Uterus (tissue), 4 donors: Measurements from ENCODE around the gene DTNA. TPM values are rescaled to one million over a fixed set of nuclear protein-coding genes. Genes with fewer than 3 reads are reported as not detected.

ENCODE experiments used
- DNase-seq, 2 donors: peaks; one replicate each; pipeline ENCODE4 v3.0.0-alpha.2; 2019 to 2020
- H3K27ac ChIP-seq, 2 donors: fragments of 200-600 bp; sonication (generic); 1 replicate in 1 of 2; 2 replicates in 1 of 2; pipeline ENCODE4 v1.5.1; 2016 to 2018
- H3K27me3 ChIP-seq, 2 donors: fragments of 200-600 bp; sonication (generic); one replicate each; pipeline ENCODE4 v1.5.1; 2018 to 2019; ENCODE audit warnings: control low read depth in 1 of 2
- H3K36me3 ChIP-seq, 2 donors: fragments of 200-600 bp; sonication (generic); one replicate each; pipeline ENCODE4 v1.5.1; 2019; ENCODE audit warnings: control low read depth in 1 of 2
- H3K4me1 ChIP-seq, 2 donors: fragments of 200-600 bp; sonication (generic); one replicate each; pipeline ENCODE4 v1.5.1; 2018 to 2019; ENCODE audit warnings: control low read depth in 1 of 2
- H3K4me3 ChIP-seq, 2 donors: fragments of 200-600 bp; sonication (generic); 1 replicate in 1 of 2; 2 replicates in 1 of 2; pipeline ENCODE4 v1.5.1; 2018 to 2019; ENCODE audit warnings: mild to moderate bottlenecking in 1 of 2
- H3K9me3 ChIP-seq, 2 donors: fragments of 200-600 bp; sonication (generic); one replicate each; pipeline ENCODE4 v1.5.1; 2019; ENCODE audit warnings: control low read depth in 1 of 2
- CTCF ChIP-seq, 4 experiments: fragments of 200-600 bp in 2 of 4; fragments of 450-650 bp in 2 of 4; sonication (generic) in 2 of 4; IDR thresholded peaks; one replicate each; pipeline ENCODE4 v1.5.1; 2016 to 2019; ENCODE audit warnings: antibody characterized with exemption in 4 of 4, mild to moderate bottlenecking in 2 of 4, moderate library complexity in 1 of 4
- POLR2A ChIP-seq, 2 donors: fragments of 450-650 bp; IDR thresholded peaks; one replicate each; pipeline ENCODE4 v1.6.1; 2016; ENCODE audit warnings: antibody characterized with exemption in 2 of 2, mild to moderate bottlenecking in 1 of 2, moderate library complexity in 1 of 2
- intact Hi-C: fragments of 100-400 bp; cut with DNase I; formaldehyde crosslinking; loops from one replicate; pipeline ENCODE4 v1.15.1; 2023; ENCODE audit warnings: low total_unique reads
- total RNA-seq, 4 donors: library from RNA; depleted of rRNA in 3 of 4; stranded (reverse); fragments of >200 nt in 3 of 4; gene quantifications; one replicate each; pipeline versions ENCODE4 v1.1.0 to v1.2.4, GENCODE V29; 2014 to 2023
- donor health status: DM: yes; HTN: yes; CAD: no.

Gene DTNA
- total RNA-seq, 4 donors from 2014 or later: 13.8 to 229 (median 43.0) TPM

GRCh38 chr18:34697891-34698290, 12.2 kb upstream of the DTNA start:
- Histone ChIP-seq H3K4me1 (no peaks in the 10 kb centered on the region), H3K36me3 (no peaks in the 10 kb centered on the region), H3K9me3 (no peaks in the 10 kb centered on the region), H3K27me3 (no peaks in the 10 kb centered on the region), H3K27ac (no peak overlapping the region), H3K4me3 (no peak overlapping the region)
- intact Hi-C loops: no loop called here
- no peak for DNase-seq
- TF ChIP-seq CTCF (IDR thresholded peaks at IDR 0.05): no peak

- no peaks in the 10 kb centered on the region for H3K27me3 ChIP-seq
- no peak overlapping the region for H3K4me3 ChIP-seq
- intact Hi-C loops: no loop called here
- no peak for TF ChIP-seq CTCF (IDR thresholded peaks at IDR 0.05)
- no peak for TF ChIP-seq POLR2A (IDR thresholded peaks at IDR 0.05)
- no peak overlapping the region for H3K27ac ChIP-seq
- no peak for DNase-seq
- H3K9me3 ChIP-seq: no peaks in the 10 kb centered on the region
- H3K36me3 ChIP-seq: no peaks in the 10 kb centered on the region
- no peaks in the 10 kb centered on the region for H3K4me1 ChIP-seq
Observed at GRCh38 chr18:34701911-34702310, 8.2 kb upstream of the DTNA start.

GRCh38 chr18:34702814-34703213, 7.3 kb upstream of the DTNA start:
- intact Hi-C loops: no loop called here
- no peaks in the 10 kb centered on the region for H3K27me3 ChIP-seq
- no peak for DNase-seq

GRCh38 chr18:34704074-34704473, 6.0 kb upstream of the DTNA start:
- Histone ChIP-seq H3K9me3 (no peaks in the 10 kb centered on the region), H3K27ac (no peak overlapping the region), H3K4me3 (no peak overlapping the region), H3K36me3 (no peaks in the 10 kb centered on the region), H3K4me1 (peaks cover 0 to 5% of the 10 kb centered on the region in 2 donors), H3K27me3 (no peaks in the 10 kb centered on the region)
- TF ChIP-seq POLR2A (IDR thresholded peaks at IDR 0.05) (no peak), CTCF (IDR thresholded peaks at IDR 0.05) (no peak)
- intact Hi-C loops: no loop called here
- DNase-seq: no peak

More at GRCh38 chr18:34702814-34703213, 7.3 kb upstream of the DTNA start:
- Histone ChIP-seq H3K27ac (no peak overlapping the region), H3K4me3 (no peak overlapping the region), H3K4me1 (no peaks in the 10 kb centered on the region), H3K9me3 (no peaks in the 10 kb centered on the region), H3K36me3 (no peaks in the 10 kb centered on the region)
- TF ChIP-seq POLR2A (IDR thresholded peaks at IDR 0.05) (no peak), CTCF (IDR thresholded peaks at IDR 0.05) (no peak)

- DNase-seq: no peak
- Histone ChIP-seq H3K27ac (no peak overlapping the region), H3K4me3 (no peak overlapping the region), H3K27me3 (no peaks in the 10 kb centered on the region), H3K36me3 (no peaks in the 10 kb centered on the region), H3K4me1 (peaks cover 0 to 5% of the 10 kb centered on the region in 2 donors), H3K9me3 (no peaks in the 10 kb centered on the region)
- intact Hi-C loops: no loop called here
- TF ChIP-seq POLR2A (IDR thresholded peaks at IDR 0.05) (no peak), CTCF (IDR thresholded peaks at IDR 0.05) (no peak)
Observed at GRCh38 chr18:34704823-34705222, 5.3 kb upstream of the DTNA start.
